HepG2 (cell line): ENCODE data around the gene ERMAP. TPM values are rescaled to one million over a fixed set of nuclear protein-coding genes. Genes with fewer than 3 reads are reported as not detected.

Experiments
- ARNT2 ChIP-seq: sonication (generic); formaldehyde crosslinking; IDR thresholded peaks from 2 replicates; pipeline ENCODE4 v1.8.0; 2022; ENCODE audit warnings: mild to moderate bottlenecking, low read depth, missing genetic modification reagents, moderate library complexity
- CC2D1A ChIP-seq: sonication (generic); formaldehyde crosslinking; IDR thresholded peaks from 2 replicates; pipeline ENCODE4 v1.8.1; 2023; ENCODE audit warnings: mild to moderate bottlenecking, missing genetic modification reagents
- DDIT3 ChIP-seq: sonication (generic); formaldehyde crosslinking; IDR thresholded peaks from 2 replicates; pipeline ENCODE4 v1.4.0; 2020; ENCODE audit warnings: mild to moderate bottlenecking, missing genetic modification reagents
- FOSL2 ChIP-seq: sonication (generic); formaldehyde crosslinking; IDR thresholded peaks from 2 replicates; pipeline ENCODE4 v1.4.0; 2020; ENCODE audit warnings: missing genetic modification reagents
- HMGXB3 ChIP-seq: sonication (generic); formaldehyde crosslinking; IDR thresholded peaks from 2 replicates; pipeline ENCODE4 v1.4.0; 2020; ENCODE audit warnings: missing genetic modification reagents, borderline replicate concordance
- HNF4A ChIP-seq: sonication (generic); formaldehyde crosslinking; IDR thresholded peaks from 2 replicates; pipeline ENCODE4 v1.4.0; 2020; ENCODE audit warnings: missing genetic modification reagents
- NONO ChIP-seq, 2 experiments: fragments of 450-650 bp in 1 of 2; sonication (generic) in 1 of 2; formaldehyde crosslinking in 1 of 2; IDR thresholded peaks in 1 of 2; conservative IDR thresholded peaks in 1 of 2; 2 replicates each; pipeline versions ENCODE4 v1.6.1 to v1.8.0; 2017 to 2022; ENCODE audit warnings: mild to moderate bottlenecking in 1 of 2, missing genetic modification reagents in 1 of 2, moderate library complexity in 1 of 2
- RAD21 ChIP-seq: fragments of 450-650 bp; formaldehyde crosslinking; IDR thresholded peaks from 2 replicates; pipeline ENCODE4 v1.5.0; 2020; ENCODE audit warnings: mild to moderate bottlenecking
- SALL1 ChIP-seq: sonication (generic); formaldehyde crosslinking; IDR thresholded peaks from 2 replicates; pipeline ENCODE4 v1.8.0; 2022; ENCODE audit warnings: mild to moderate bottlenecking, missing genetic modification reagents
- SRY ChIP-seq: sonication (generic); formaldehyde crosslinking; IDR thresholded peaks from 2 replicates; pipeline ENCODE4 v1.8.0; 2022; ENCODE audit warnings: mild to moderate bottlenecking, missing genetic modification reagents
- ZNF33B ChIP-seq: sonication (generic); formaldehyde crosslinking; IDR thresholded peaks from 2 replicates; pipeline ENCODE4 v1.5.1; 2020; ENCODE audit warnings: mild to moderate bottlenecking, missing genetic modification reagents
- ZNF367 ChIP-seq: sonication (generic); formaldehyde crosslinking; IDR thresholded peaks from 2 replicates; pipeline ENCODE4 v1.4.0; 2020; ENCODE audit warnings: missing genetic modification reagents, borderline replicate concordance
- ZNF501 ChIP-seq: sonication (generic); formaldehyde crosslinking; IDR thresholded peaks from 2 replicates; pipeline ENCODE4 v1.5.1; 2020; ENCODE audit warnings: mild to moderate bottlenecking, moderate library complexity, missing genetic modification reagents
- ZNF660 ChIP-seq: sonication (generic); formaldehyde crosslinking; IDR thresholded peaks from 2 replicates; pipeline ENCODE4 v1.5.1; 2020; ENCODE audit warnings: mild to moderate bottlenecking, low read depth, missing genetic modification reagents, borderline replicate concordance
- ZNF777 ChIP-seq: sonication (generic); formaldehyde crosslinking; IDR thresholded peaks from 2 replicates; pipeline ENCODE4 v1.4.0; 2020; ENCODE audit warnings: missing genetic modification reagents
- ZSCAN31 ChIP-seq: sonication (generic); formaldehyde crosslinking; IDR thresholded peaks from 2 replicates; pipeline ENCODE4 v1.5.0; 2020; ENCODE audit warnings: low read depth, mild to moderate bottlenecking, missing genetic modification reagents
- polyA plus RNA-seq, 8 experiments: library from polyadenylated mRNA; depleted of rRNA in 3 of 8; stranded (reverse) in 7 of 8; unstranded in 1 of 8; fragments of >200 nt; fragmentation: Illumina TruSeq in 4 of 8; extraction: Trizol in 4 of 8; gene quantifications; 2 replicates each; pipeline versions ENCODE4 v1.2.1 to v1.2.3, GENCODE V29; 2011 to 2016; ENCODE audit warnings: low read depth in 4 of 8, missing spikeins in 1 of 8, mixed read lengths in 1 of 8; ENCODE audit not compliant: insufficient read depth in 1 of 8
- total RNA-seq, 5 experiments: library from RNA; depleted of rRNA; stranded (reverse); fragments of >200 nt; fragmentation: Illumina TruSeq; extraction: Trizol; gene quantifications; 2 replicates each; pipeline ENCODE4 v1.2.3, GENCODE V29; 2016; ENCODE audit warnings: low read depth in 1 of 5

ERMAP gene
- total and polyA plus RNA-seq, 2 of the 13 experiments (the other 11 are each of a cell fraction or from before 2014, with no cell fraction given): 2.2 to 4.4 TPM

DNA sequence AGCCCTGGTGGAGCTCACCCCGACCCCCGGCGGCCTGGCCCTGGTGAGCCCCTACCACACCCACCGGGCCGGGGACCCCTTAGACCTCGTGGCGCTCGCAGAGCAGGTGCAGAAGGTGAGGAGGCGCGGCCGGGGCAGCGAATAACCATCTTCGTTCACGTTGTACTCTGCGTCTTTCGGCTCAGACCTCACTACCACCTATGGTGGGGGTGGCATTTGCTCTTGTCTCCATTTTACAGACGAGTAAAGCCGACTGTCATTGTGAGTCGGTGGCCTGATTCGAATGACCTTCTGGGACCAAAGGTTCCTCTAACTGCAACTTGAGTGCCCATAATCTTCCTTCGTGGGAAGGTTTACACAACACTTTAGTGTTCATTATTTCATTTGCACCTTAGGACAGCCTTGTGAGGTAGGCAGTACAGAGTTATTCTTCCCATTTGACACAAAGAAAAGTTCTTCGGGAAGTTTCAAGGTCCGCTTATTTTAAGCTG lies 49.4 kb upstream of the ERMAP start (continued):
- TF ChIP-seq CC2D1A (CRISPR knock-in tag): 0 out of 2 replicates have a peak, but pooled peaks have one; percentile 22
- TF ChIP-seq ZNF33B: no peak
- TF ChIP-seq ARNT2 (CRISPR knock-in tag): peak; percentile 56
- no peak for TF ChIP-seq DDIT3 (CRISPR knock-in tag)
- 0 out of 2 replicates have a peak, but pooled peaks have one; percentile 1 for TF ChIP-seq ZSCAN31 (CRISPR knock-in tag)
- TF ChIP-seq ZNF777 (CRISPR knock-in tag): no peak
- TF ChIP-seq HMGXB3: peak; percentile 6; the same call in 1 of the 2 replicates
- peak; percentile 21; the same call in 1 of the 2 replicates for TF ChIP-seq HNF4A
- no peak for TF ChIP-seq ZNF367 (CRISPR knock-in tag)
- no peak for TF ChIP-seq FOSL2 (CRISPR knock-in tag)
- peak; percentile 13; the same call in 1 of the 2 replicates for TF ChIP-seq SALL1 (CRISPR knock-in tag)
- TF ChIP-seq ZNF501 (CRISPR knock-in tag): peak; percentile 4; the same call in 1 of the 2 replicates
- TF ChIP-seq NONO (IDR thresholded peaks at IDR 0.05): no peak
- TF ChIP-seq NONO (CRISPR knock-in tag; conservative IDR thresholded peaks at IDR 0.05): peak; percentile 4; the same call in 1 of the 2 replicates
- 0 out of 2 replicates have a peak, but pooled peaks have one; percentile 14 for TF ChIP-seq SRY (CRISPR knock-in tag)
- TF ChIP-seq ZNF660 (CRISPR knock-in tag): no peak
- TF ChIP-seq RAD21 (CRISPR knock-in tag): peak; percentile 21; the same call in 1 of the 2 replicates
